ENCODE results near the gene DLK2. TPM values are rescaled to one million over a fixed set of nuclear protein-coding genes. Genes with fewer than 3 reads are reported as not detected.

The DLK2 gene
- total and polyA plus RNA-seq, 2 experiments from 2014 or later: 0.21 to 0.47 TPM

GRCh38 chr6:43451939-43452338, 3.4 kb downstream of the DLK2 start (continued):
- TF ChIP-seq ZNF462 (CRISPR knock-in tag; IDR thresholded peaks at IDR 0.05): no peak

GRCh38 chr6:43451348-43451747, 4.0 kb downstream of the DLK2 start:
- Histone ChIP-seq H3K4me2 (no peak overlapping the region), H3K27me3 (ENCODE audit: insufficient read depth) (peaks cover 25% of the 10 kb centered on the region), H3K79me2 (replicated peaks; ENCODE audit: insufficient read depth) (no peaks in the 10 kb centered on the region), H3K27ac (ENCODE audit: low read depth) (no peak overlapping the region), H3K9me2 (ENCODE audit: insufficient read depth) (no peaks in the 10 kb centered on the region), H2AFZ (no peak overlapping the region), H3K4me1 (ENCODE audit: insufficient read depth) (no peaks in the 10 kb centered on the region), H4K20me1 (replicated peaks; ENCODE audit: insufficient read depth) (peaks cover 4% of the 10 kb centered on the region; the same call in 1 of the 2 replicates), H3F3A (replicated peaks; ENCODE audit: low read depth) (0 out of 2 replicates have a peak, but pooled peaks cover 7% of the 10 kb centered on the region), H3K4me3 (no peak overlapping the region), H3K36me3 (ENCODE audit: insufficient read depth) (no peaks in the 10 kb centered on the region)
- H3K36me3 Mint-ChIP-seq (ENCODE audit: low read depth): peaks cover 7% of the 10 kb centered on the region; the same call in 2 of the 3 replicates
- H3K9me3 Mint-ChIP-seq: no peaks in the 10 kb centered on the region; the same call in 2 of the 3 replicates
- peaks cover 6% of the 10 kb centered on the region; the same call in 2 of the 3 replicates for H3K4me1 Mint-ChIP-seq
- H3K27ac Mint-ChIP-seq: no peak overlapping the region
- H3K27me3 Mint-ChIP-seq (ENCODE audit: insufficient read depth, low read depth, poor library complexity): peaks cover 33% of the 10 kb centered on the region
- no peak overlapping the region for H3K4me3 Mint-ChIP-seq
- no peak for ATAC-seq
- DNase-seq (ENCODE audit: low spot score): no peak
- TF ChIP-seq JUNB (IDR thresholded peaks at IDR 0.05; ENCODE audit: unreplicated experiment) (no peak), EZH2phosphoT487 (IDR thresholded peaks at IDR 0.05; ENCODE audit: unreplicated experiment) (no peak), EZH2 (IDR thresholded peaks at IDR 0.05; ENCODE audit: low read depth, unreplicated experiment) (no peak), CTCF (conservative IDR thresholded peaks at IDR 0.05; ENCODE audit: low read depth in 2 of 2) (no peak), CREB1 (CRISPR knock-in tag; IDR thresholded peaks at IDR 0.05; ENCODE audit: low read depth) (no peak), ZNF114 (CRISPR knock-in tag; IDR thresholded peaks at IDR 0.05) (no peak), ZNF331 (CRISPR knock-in tag; IDR thresholded peaks at IDR 0.05; ENCODE audit: low read depth) (no peak), REST (IDR thresholded peaks at IDR 0.05; ENCODE audit: unreplicated experiment) (no peak), NANOG (IDR thresholded peaks at IDR 0.05; ENCODE audit: borderline replicate concordance) (no peak)

All from GM23338 (cell line).